PC-9 (cell line): Measurements from ENCODE around the gene GSTCD. TPM values are rescaled to one million over a fixed set of nuclear protein-coding genes. Genes with fewer than 3 reads are reported as not detected.

Source experiments
- BruUV-seq: library from RNA; stranded (reverse); fragments of 400-500 nt; replicated peaks from 2 replicates; lab custom pipeline; 2021; lab: Mats Ljungman, UMichigan
- CTCF ChIA-PET: fragments of 300-600 bp; sonication (Branson Sonifier 250); formaldehyde crosslinking; loops from one replicate; lab custom pipeline; 2022; ENCODE audit warnings: antibody characterized with exemption; lab: Charles Lee
- POLR2A ChIA-PET: fragments of 300-600 bp; sonication (Branson Sonifier 250); formaldehyde crosslinking; loops from one replicate; lab custom pipeline; 2022; ENCODE audit warnings: antibody characterized with exemption; ENCODE audit not compliant: unreplicated experiment; lab: Charles Lee
- DNase-seq, 2 experiments: peaks; one replicate each; pipeline versions ENCODE4 v3.0.0 to v3.0.0-alpha.2; 2015 to 2022; ENCODE audit warnings: mixed read lengths in 1 of 2
- H2AFZ ChIP-seq: fragments of 200-600 bp; sonication (generic); 2 replicates; pipeline ENCODE4 v1.8.1; 2017; ENCODE audit warnings: antibody characterized with exemption
- H3F3A ChIP-seq: fragments of 200-600 bp; sonication (generic); 2 replicates; pipeline ENCODE4 v1.8.1; 2017; ENCODE audit warnings: antibody characterized with exemption, mild to moderate bottlenecking, low read depth; ENCODE audit not compliant: insufficient read depth
- H3K27ac ChIP-seq: fragments of 200-600 bp; sonication (generic); 2 replicates; pipeline ENCODE4 v1.6.1; 2016; ENCODE audit warnings: mixed run types
- H3K27me3 ChIP-seq: fragments of 200-600 bp; sonication (generic); 2 replicates; pipeline ENCODE4 v1.6.1; 2016; ENCODE audit warnings: low read depth, mixed run types; ENCODE audit not compliant: insufficient read depth
- H3K36me3 ChIP-seq: fragments of 200-600 bp; sonication (generic); 2 replicates; pipeline ENCODE4 v1.6.1; 2016; ENCODE audit warnings: low read depth, mixed run types
- H3K4me1 ChIP-seq: fragments of 200-600 bp; sonication (generic); replicated peaks from 2 replicates; pipeline ENCODE4 v1.6.1; 2016; ENCODE audit warnings: mixed run types; ENCODE audit not compliant: insufficient read depth
- H3K4me2 ChIP-seq: fragments of 200-600 bp; sonication (generic); 2 replicates; pipeline ENCODE4 v1.6.1; 2017; ENCODE audit warnings: mixed run types
- H3K4me3 ChIP-seq: fragments of 200-600 bp; sonication (generic); 2 replicates; pipeline ENCODE4 v1.6.1; 2016; ENCODE audit warnings: mixed run types
- H3K79me2 ChIP-seq: fragments of 200-600 bp; sonication (generic); 2 replicates; pipeline ENCODE4 v1.6.1; 2017; ENCODE audit warnings: low read depth, mixed run types
- H3K9me2 ChIP-seq: fragments of 200-600 bp; sonication (generic); 2 replicates; pipeline ENCODE4 v1.8.1; 2017; ENCODE audit warnings: mild to moderate bottlenecking; ENCODE audit not compliant: insufficient read depth
- H3K9me3 ChIP-seq: fragments of 200-600 bp; sonication (generic); 2 replicates; pipeline ENCODE4 v1.8.1; 2016; ENCODE audit warnings: low read depth; ENCODE audit not compliant: insufficient read depth
- H4K20me1 ChIP-seq: fragments of 200-600 bp; sonication (generic); 2 replicates; pipeline ENCODE4 v1.8.1; 2017; ENCODE audit not compliant: insufficient read depth
- EZH2 ChIP-seq: fragments of 200-600 bp; sonication (generic); IDR thresholded peaks from 2 replicates; pipeline ENCODE4 v1.8.0; 2017; ENCODE audit warnings: antibody characterized with exemption, low read depth
- intact Hi-C: fragments of 100-400 bp; cut with micrococcal nuclease; formaldehyde crosslinking; loops from one replicate; pipeline ENCODE4 v1.10.0; 2022; ENCODE audit not compliant: unreplicated experiment
- total RNA-seq: library from RNA; stranded (reverse); gene quantifications from 2 replicates; pipeline ENCODE4 v1.2.3, GENCODE V29; 2021
- TF ChIP-seq, protein P1 (sequence below): fragments of 200-600 bp; sonication (generic); conservative IDR thresholded peaks from 2 replicates; pipeline ENCODE4 v1.6.1; 2017; ENCODE audit warnings: mixed run types, antibody characterized with exemption, mild to moderate bottlenecking, moderate library complexity

The GSTCD gene
- total RNA-seq, 1 experiment from 2014 or later = 11.4 TPM

GRCh38 chr4:105780176-105780575 lies 71.6 kb downstream of the GSTCD start:
- TF ChIP-seq, protein P1, sequence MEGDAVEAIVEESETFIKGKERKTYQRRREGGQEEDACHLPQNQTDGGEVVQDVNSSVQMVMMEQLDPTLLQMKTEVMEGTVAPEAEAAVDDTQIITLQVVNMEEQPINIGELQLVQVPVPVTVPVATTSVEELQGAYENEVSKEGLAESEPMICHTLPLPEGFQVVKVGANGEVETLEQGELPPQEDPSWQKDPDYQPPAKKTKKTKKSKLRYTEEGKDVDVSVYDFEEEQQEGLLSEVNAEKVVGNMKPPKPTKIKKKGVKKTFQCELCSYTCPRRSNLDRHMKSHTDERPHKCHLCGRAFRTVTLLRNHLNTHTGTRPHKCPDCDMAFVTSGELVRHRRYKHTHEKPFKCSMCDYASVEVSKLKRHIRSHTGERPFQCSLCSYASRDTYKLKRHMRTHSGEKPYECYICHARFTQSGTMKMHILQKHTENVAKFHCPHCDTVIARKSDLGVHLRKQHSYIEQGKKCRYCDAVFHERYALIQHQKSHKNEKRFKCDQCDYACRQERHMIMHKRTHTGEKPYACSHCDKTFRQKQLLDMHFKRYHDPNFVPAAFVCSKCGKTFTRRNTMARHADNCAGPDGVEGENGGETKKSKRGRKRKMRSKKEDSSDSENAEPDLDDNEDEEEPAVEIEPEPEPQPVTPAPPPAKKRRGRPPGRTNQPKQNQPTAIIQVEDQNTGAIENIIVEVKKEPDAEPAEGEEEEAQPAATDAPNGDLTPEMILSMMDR = no peak
- no peak for TF ChIP-seq EZH2
- Histone ChIP-seq H3K4me1 (no peaks in the 10 kb centered on the region), H3K4me3 (no peak overlapping the region), H3K4me2 (no peak overlapping the region), H2AFZ (no peak overlapping the region), H3K9me3 (no peaks in the 10 kb centered on the region), H4K20me1 (no peaks in the 10 kb centered on the region), H3F3A (no peaks in the 10 kb centered on the region), H3K9me2 (no peaks in the 10 kb centered on the region), H3K79me2 (no peaks in the 10 kb centered on the region), H3K27me3 (no peaks in the 10 kb centered on the region), H3K36me3 (no peaks in the 10 kb centered on the region), H3K27ac (no peak overlapping the region)
- ChIA-PET POLR2A (no interaction called here), CTCF (no interaction called here)
- intact Hi-C loops = no loop called here
- DNase-seq = no peak
- BruUV-seq = no TSS peak

DNA sequence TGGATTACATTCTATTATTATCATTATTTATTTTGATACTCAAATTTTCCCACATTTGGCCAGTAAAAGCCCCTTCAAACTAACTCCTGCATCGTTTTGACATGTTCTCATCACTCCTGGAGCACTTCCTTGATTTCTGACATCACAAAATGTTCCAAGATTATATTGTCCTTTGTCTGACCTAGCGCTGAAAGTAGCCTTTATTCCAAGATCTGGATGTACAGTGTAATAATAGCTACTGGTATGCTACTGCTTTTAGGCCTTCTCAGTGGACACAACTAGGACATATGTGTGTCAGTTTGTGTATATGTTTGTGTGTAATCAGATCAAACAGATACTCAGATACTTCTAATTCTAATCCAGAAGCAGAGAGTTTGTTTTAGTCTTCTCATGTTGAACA lies 76.2 kb downstream of the GSTCD start:
- no peak overlapping the region for H3K4me3 ChIP-seq
- DNase-seq = no peak
- H3K27ac ChIP-seq = no peak overlapping the region
- no peak overlapping the region for H2AFZ ChIP-seq
- H3K4me1 ChIP-seq = no peaks in the 10 kb centered on the region
- no peaks in the 10 kb centered on the region for H3K79me2 ChIP-seq
- H3K4me2 ChIP-seq = no peak overlapping the region
- no TSS peak for BruUV-seq
- H3K9me3 ChIP-seq = no peaks in the 10 kb centered on the region
- intact Hi-C loops = no loop called here
- POLR2A ChIA-PET = no interaction called here
- no peaks in the 10 kb centered on the region for H4K20me1 ChIP-seq
- no peaks in the 10 kb centered on the region for H3K9me2 ChIP-seq
- CTCF ChIA-PET = no interaction called here
- no peaks in the 10 kb centered on the region for H3K36me3 ChIP-seq
- no peaks in the 10 kb centered on the region for H3F3A ChIP-seq
- no peaks in the 10 kb centered on the region for H3K27me3 ChIP-seq
- no peak for TF ChIP-seq EZH2
- TF ChIP-seq, protein P1 = no peak

DNA sequence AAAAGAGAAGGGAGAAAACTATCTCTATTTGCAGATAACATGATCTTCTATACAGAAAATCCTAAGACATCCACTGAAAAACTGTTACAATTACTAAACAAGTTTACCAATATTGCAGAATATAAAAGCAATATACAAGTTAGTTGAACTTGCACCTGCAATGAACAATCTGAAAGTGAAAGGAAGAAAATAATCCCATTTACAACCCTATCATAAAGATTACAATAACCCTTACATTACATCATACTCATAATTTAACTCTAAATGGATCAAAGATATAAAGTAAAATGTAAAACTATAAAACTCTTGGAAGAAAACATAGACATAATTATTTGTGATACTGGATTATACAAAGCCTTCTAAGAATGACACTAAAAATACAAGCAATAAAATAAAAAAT lies 77.2 kb downstream of the GSTCD start:
- Histone ChIP-seq H3K9me2 (no peaks in the 10 kb centered on the region), H3K9me3 (no peaks in the 10 kb centered on the region), H3K4me3 (no peak overlapping the region), H3K27ac (no peak overlapping the region), H3K36me3 (no peaks in the 10 kb centered on the region), H3F3A (no peaks in the 10 kb centered on the region), H3K79me2 (no peaks in the 10 kb centered on the region), H4K20me1 (no peaks in the 10 kb centered on the region), H3K4me1 (no peaks in the 10 kb centered on the region), H2AFZ (no peak overlapping the region), H3K4me2 (no peak overlapping the region), H3K27me3 (no peaks in the 10 kb centered on the region)
- TF ChIP-seq EZH2 = no peak
- TF ChIP-seq, protein P1 = no peak
- intact Hi-C loops = no loop called here
- no TSS peak for BruUV-seq
- DNase-seq = no peak
- CTCF ChIA-PET = no interaction called here
- POLR2A ChIA-PET = no interaction called here
